DOHH2 (cell line): ENCODE results near the gene ACRV1.

Experiments used
- H3F3A ChIP-seq: fragments of 200-600 bp; sonication (generic), shearing (Covaris generic); 2 replicates; pipeline ENCODE4 v1.6.0; 2016; ENCODE audit warnings: antibody characterized with exemption, mild to moderate bottlenecking; ENCODE audit not compliant: control insufficient read depth, insufficient read depth
- H3K27ac ChIP-seq: fragments of 200-600 bp; sonication (generic); 2 replicates; pipeline ENCODE4 v1.5.1; 2014; ENCODE audit warnings: low read depth, mild to moderate bottlenecking, low read length, moderate library complexity
- H3K27me3 ChIP-seq: fragments of 200-600 bp; sonication (generic); 2 replicates; pipeline ENCODE4 v1.6.1; 2014; ENCODE audit warnings: mild to moderate bottlenecking, low read length, mixed read lengths; ENCODE audit not compliant: control insufficient read depth
- H3K36me3 ChIP-seq: fragments of 200-600 bp; sonication (generic); 2 replicates; pipeline ENCODE4 v1.6.1; 2014; ENCODE audit warnings: mild to moderate bottlenecking, low read length, moderate library complexity, mixed read lengths; ENCODE audit not compliant: control insufficient read depth
- H3K4me1 ChIP-seq: fragments of 200-600 bp; sonication (generic); 2 replicates; pipeline ENCODE4 v1.6.1; 2014; ENCODE audit warnings: mild to moderate bottlenecking, low read length, mixed read lengths; ENCODE audit not compliant: control insufficient read depth
- H3K4me2 ChIP-seq: fragments of 200-600 bp; sonication (generic); 2 replicates; pipeline ENCODE4 v1.6.0; 2014; ENCODE audit warnings: mild to moderate bottlenecking, low read length, moderate library complexity
- H3K4me3 ChIP-seq: fragments of 200-600 bp; sonication (generic); 2 replicates; pipeline ENCODE4 v1.5.1; 2014; ENCODE audit warnings: mild to moderate bottlenecking, low read length, mixed read lengths
- H3K79me2 ChIP-seq: fragments of 200-600 bp; sonication (generic); 2 replicates; pipeline ENCODE4 v1.6.1; 2014; ENCODE audit warnings: mild to moderate bottlenecking, low read length, mixed read lengths; ENCODE audit not compliant: control insufficient read depth
- H3K9me2 ChIP-seq: fragments of 200-600 bp; sonication (generic); replicated peaks from 2 replicates; pipeline ENCODE4 v1.6.1; 2014; ENCODE audit warnings: mild to moderate bottlenecking, low read length, mixed read lengths; ENCODE audit not compliant: control insufficient read depth
- H3K9me3 ChIP-seq: fragments of 200-600 bp; sonication (generic); 2 replicates; pipeline ENCODE4 v1.6.1; 2014; ENCODE audit warnings: antibody characterized with exemption, low read length, mixed read lengths; ENCODE audit not compliant: control insufficient read depth, insufficient read depth
- H4K20me1 ChIP-seq: fragments of 200-600 bp; sonication (generic); 2 replicates; pipeline ENCODE4 v1.6.0; 2014; ENCODE audit warnings: low read depth, mild to moderate bottlenecking, antibody characterized with exemption, low read length, moderate library complexity; ENCODE audit not compliant: control insufficient read depth, insufficient read depth
- EZH2phosphoT487 ChIP-seq: fragments of 200-600 bp; sonication (generic); IDR thresholded peaks from 2 replicates; pipeline ENCODE4 v1.6.1; 2017; ENCODE audit warnings: borderline replicate concordance, mild to moderate bottlenecking, antibody characterized with exemption, low read length, moderate library complexity, mixed read lengths
- TF ChIP-seq, protein P1 (sequence below): fragments of 200-600 bp; sonication (generic); IDR thresholded peaks from one replicate; pipeline ENCODE4 v1.5.1; 2014; ENCODE audit warnings: antibody characterized with exemption, mild to moderate bottlenecking, low read depth, low read length; ENCODE audit not compliant: poor library complexity, severe bottlenecking

Gene ACRV1

DNA sequence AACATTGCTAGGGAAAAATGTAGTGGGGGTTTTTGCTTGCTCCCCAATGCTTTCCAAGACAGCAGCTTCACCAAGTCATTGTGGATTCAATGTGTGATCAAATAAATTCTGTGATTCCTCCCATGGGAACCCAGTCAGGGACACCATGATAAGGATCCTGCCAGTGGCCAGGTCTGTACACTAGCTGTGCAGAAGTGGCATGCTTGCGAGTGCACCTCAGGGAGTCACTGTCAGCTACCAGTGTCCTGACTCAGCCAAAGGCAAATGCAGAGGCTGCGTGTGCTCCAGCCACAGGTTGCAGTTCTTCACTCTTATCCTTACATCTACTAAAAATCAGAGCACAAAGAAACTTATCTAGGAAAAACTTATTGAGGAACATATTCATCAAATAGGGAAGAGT is 9.4 kb upstream of the ACRV1 start:
- Histone ChIP-seq H3K36me3 (no peaks in the 10 kb centered on the region), H3K4me1 (no peaks in the 10 kb centered on the region), H3K27me3 (no peaks in the 10 kb centered on the region), H3K9me3 (no peaks in the 10 kb centered on the region), H3K27ac (no peak overlapping the region), H3K4me3 (no peak overlapping the region), H3K79me2 (no peaks in the 10 kb centered on the region), H3K9me2 (no peaks in the 10 kb centered on the region), H4K20me1 (no peaks in the 10 kb centered on the region), H3K4me2 (no peak overlapping the region), H3F3A (no peaks in the 10 kb centered on the region)
- no peak for TF ChIP-seq EZH2phosphoT487
- TF ChIP-seq, protein P1, sequence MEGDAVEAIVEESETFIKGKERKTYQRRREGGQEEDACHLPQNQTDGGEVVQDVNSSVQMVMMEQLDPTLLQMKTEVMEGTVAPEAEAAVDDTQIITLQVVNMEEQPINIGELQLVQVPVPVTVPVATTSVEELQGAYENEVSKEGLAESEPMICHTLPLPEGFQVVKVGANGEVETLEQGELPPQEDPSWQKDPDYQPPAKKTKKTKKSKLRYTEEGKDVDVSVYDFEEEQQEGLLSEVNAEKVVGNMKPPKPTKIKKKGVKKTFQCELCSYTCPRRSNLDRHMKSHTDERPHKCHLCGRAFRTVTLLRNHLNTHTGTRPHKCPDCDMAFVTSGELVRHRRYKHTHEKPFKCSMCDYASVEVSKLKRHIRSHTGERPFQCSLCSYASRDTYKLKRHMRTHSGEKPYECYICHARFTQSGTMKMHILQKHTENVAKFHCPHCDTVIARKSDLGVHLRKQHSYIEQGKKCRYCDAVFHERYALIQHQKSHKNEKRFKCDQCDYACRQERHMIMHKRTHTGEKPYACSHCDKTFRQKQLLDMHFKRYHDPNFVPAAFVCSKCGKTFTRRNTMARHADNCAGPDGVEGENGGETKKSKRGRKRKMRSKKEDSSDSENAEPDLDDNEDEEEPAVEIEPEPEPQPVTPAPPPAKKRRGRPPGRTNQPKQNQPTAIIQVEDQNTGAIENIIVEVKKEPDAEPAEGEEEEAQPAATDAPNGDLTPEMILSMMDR, result no peak

DNA sequence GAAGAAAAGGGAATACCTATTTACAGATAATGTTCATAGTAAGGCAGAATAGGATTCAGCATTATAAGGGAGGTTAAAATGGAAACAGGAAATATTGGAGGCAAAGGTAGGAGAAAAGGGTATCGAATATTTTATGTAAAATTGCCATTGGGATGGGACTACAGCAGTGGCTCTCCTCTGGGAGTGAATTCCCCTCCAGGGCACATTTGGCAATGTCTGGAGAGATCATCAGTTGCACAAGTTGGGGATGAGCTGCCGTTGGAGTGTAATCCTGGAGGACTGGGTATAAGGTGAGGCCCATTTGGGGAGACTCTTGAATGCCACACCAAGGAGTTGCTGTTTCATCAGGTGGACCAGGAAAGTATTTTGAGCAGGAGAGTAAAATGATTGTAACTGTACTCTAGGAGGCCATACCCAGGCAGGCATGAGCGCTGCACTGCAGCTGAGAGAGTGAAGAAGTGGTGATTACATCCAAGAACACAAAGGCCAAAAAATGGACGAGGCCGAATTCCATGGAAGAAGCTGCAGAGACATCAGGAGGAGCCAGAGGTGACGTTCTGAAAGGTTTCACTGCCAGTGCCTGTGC is 8.7 kb upstream of the ACRV1 start:
- no peak overlapping the region for H3K4me2 ChIP-seq
- no peaks in the 10 kb centered on the region for H3F3A ChIP-seq
- no peaks in the 10 kb centered on the region for H3K4me1 ChIP-seq
- H3K9me2 ChIP-seq, result no peaks in the 10 kb centered on the region
- H3K27ac ChIP-seq, result no peak overlapping the region
- H3K4me3 ChIP-seq, result no peak overlapping the region
- H3K79me2 ChIP-seq, result no peaks in the 10 kb centered on the region
- TF ChIP-seq, protein P1, result no peak
- TF ChIP-seq EZH2phosphoT487, result no peak
- no peaks in the 10 kb centered on the region for H3K27me3 ChIP-seq
- no peaks in the 10 kb centered on the region for H4K20me1 ChIP-seq
- H3K36me3 ChIP-seq, result no peaks in the 10 kb centered on the region
- no peaks in the 10 kb centered on the region for H3K9me3 ChIP-seq

DNA sequence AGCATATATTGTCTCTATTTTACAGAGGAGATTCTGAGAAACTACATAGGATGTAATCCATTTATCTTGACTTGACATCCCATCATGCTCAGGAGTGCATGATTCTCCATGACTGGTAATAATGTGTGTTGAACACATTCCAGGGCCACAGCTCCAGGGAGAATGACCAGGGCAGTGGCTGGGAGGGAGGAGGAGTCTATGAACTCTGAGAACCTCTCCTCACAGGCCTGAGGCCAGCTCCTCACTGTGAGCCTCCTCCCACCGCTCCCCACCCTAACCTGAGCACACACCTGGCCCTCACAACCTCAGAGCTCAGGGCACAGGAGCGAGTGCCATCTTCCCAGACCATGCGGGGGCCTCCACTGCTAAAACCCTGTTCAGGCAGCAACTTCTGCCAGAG is 8.0 kb upstream of the ACRV1 start:
- Histone ChIP-seq H3K79me2 (no peaks in the 10 kb centered on the region), H3K4me3 (no peak overlapping the region), H3K9me2 (no peaks in the 10 kb centered on the region), H3K36me3 (peaks cover 3% of the 10 kb centered on the region; the same call in 1 of the 2 replicates), H3K27me3 (no peaks in the 10 kb centered on the region), H3K27ac (no peak overlapping the region), H3K9me3 (no peaks in the 10 kb centered on the region), H3K4me2 (no peak overlapping the region), H3F3A (no peaks in the 10 kb centered on the region), H3K4me1 (no peaks in the 10 kb centered on the region), H4K20me1 (no peaks in the 10 kb centered on the region)
- TF ChIP-seq, protein P1, result no peak
- no peak for TF ChIP-seq EZH2phosphoT487
